GM18499 (cell line): Measurements from ENCODE around the gene ARSG.
A peak's percentile ranks its signal among the peaks of the same experiment; 100 is the strongest.

Experiments used
- ATAC-seq: cut with Tn5 transposase; IDR thresholded peaks from one replicate; pipeline ENCODE4 v1.9.1; 2021; ENCODE audit warnings: moderate number of reproducible peaks; ENCODE audit not compliant: insufficient read depth, unreplicated experiment

ARSG gene

DNA sequence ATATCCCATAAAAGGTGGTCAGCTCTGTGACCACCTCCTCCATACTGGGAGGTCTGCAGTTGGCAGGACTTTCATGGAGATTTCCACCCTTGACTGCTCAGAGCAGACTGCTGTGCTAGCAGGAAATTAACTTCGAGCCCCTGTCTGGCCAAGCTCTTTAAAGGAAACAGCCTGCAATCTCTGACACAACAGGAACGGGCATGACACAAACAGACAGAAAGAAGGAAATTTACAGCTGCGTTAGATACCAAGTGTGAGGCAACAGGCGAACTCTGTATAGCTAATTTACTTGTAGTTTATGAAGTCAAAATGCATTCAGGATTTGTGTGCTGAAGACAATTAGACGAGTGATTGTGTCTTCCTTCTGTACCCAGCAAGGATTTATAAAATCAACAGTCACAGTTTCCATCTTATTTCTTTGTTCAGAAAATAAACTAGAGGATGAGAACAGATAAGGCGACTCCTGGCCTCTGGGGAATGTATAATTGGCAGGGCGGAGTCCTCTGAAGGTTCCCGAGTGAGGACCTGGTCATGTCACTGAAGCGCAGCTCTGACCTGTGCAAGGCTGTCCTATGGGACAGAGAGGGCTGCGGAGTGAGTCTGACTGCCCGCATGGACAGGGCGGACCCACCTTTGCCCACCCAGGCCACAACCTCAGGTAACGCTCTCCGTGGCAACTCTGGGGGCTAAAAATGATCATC is 149.9 kb downstream of the ARSG start:
- no peak for ATAC-seq

DNA sequence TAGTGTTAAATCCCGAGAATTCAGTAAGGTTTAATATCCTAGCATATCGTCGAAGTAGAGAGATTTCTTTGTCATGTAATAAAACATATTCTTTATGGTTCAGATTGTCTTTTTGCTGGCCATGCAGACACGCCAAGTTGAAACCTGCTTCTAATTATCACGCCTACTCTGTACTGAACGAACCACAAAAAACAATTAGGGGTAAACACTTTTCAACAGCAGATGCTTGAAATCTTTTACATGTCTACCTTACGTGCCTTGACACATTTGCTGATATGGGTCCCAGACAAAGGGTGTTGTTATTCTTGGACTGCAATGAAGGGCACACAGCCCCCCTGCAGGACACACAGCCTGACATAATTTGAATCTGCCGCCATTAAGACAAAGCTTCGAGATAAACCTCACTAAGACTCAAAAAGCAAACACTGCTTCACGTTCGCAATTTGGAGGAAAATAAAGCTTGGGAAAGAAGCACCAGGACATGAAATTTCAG is 152.7 kb downstream of the ARSG start:
- ATAC-seq = no peak

GRCh38 chr17:68445671-68446070 is 154.4 kb downstream of the ARSG start:
- no peak for ATAC-seq

GRCh38 chr17:68446626-68447041 is 155.3 kb downstream of the ARSG start:
- no peak for ATAC-seq

DNA sequence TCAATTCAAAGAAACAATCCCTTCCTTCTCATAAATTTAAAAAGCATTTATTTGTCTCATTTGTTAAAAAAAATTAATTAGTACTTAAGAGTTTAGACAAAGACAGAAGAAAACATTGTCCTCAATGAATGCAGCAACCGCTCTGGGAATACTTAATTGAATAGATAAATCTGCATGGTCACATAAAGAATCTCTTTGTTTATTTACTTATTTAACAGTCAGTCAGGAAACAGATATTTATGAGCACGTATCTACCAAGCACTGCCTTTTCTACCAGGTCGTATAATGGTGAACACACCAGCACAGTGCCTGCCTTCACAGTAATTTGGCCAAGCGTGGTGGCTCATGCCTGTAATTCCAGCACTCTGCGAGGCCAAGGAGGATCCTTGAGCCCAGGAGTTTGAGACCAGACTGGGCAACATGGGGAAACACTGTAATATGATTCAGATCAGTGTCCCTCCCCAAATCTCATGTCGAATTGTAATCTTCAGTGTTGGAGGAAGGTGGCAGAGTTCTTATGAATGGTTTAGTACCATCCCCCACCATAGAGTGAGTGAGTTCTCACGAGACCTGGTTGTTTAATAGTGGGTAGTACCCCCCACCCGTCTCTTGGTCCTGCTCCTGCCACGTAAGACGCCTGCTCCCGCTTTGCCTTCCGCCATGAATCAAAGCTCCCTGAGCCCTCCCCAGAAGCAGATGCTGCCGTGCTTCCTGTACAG is 157.9 kb downstream of the ARSG start:
- ATAC-seq = no peak

DNA sequence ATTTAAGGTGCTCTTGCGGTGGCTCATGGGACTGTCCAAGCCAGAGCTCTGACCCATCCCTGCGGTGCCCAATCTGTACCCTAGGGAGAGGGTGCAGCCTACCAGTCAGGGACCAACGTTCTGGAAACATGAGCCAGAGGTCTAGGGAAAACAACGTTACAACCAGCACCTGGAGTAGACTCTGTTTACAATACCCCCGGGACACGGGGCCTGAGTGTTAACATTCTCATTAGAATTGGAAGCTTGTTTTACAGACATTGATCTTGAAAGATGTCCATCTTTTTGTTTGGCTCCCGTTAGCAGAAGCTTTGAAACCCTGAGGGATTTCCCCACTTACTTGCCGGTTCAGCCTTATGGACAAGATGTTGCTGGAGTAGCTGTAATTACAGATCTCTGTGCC is 159.1 kb downstream of the ARSG start:
- ATAC-seq = no peak

DNA sequence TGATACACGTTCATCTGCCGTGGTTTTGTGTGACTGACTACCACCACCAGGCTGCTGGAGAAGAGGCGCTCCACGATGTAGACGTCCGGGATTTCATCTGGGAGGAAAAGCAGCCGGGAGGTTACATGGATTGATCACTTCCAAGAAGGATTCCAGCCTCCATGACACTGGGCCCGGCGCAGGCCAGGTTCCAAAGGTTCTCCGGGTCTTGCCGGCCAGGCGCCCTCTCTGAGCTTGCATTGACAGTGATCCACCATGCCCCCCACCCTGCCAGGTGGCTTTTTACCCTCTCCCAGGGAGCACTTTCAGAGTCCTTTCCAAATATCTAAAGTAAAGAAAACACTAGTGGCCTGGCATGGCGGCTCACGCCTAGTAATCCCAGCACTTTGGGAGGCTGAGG is 159.5 kb downstream of the ARSG start:
- ATAC-seq = no peak

- ATAC-seq = no peak
Measured at GRCh38 chr17:68451670-68452354, 160.5 kb downstream of the ARSG start.

- ATAC-seq = no peak
Measured at GRCh38 chr17:68452724-68453290, 161.5 kb downstream of the ARSG start.

- no peak for ATAC-seq
Measured at GRCh38 chr17:68453991-68454665, 162.8 kb downstream of the ARSG start.

DNA sequence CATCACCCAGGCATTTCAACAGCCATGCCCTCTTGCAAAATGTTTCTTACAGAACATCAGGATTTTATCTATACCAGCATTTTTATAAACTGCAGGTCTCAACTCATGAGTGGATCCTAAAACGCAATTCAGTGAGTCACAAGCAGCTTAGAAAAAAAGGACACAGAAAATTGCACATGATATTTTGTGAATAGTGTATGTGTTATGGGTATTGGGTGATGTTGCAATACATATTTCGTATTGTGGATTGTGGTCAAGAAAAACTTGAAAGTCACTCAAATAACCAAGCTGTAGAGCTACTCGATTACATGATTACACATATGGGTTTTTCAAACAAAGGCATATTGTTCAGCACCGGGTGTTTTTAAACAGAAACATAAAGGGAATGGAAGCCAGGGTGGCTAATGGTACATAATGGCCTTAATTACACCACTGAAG is 164.6 kb downstream of the ARSG start:
- ATAC-seq = no peak

GRCh38 chr17:68456339-68457167 is 165.3 kb downstream of the ARSG start:
- no peak for ATAC-seq

GRCh38 chr17:68457168-68457538 is 165.9 kb downstream of the ARSG start, which contains the start of gene WIPI1:
TSS of gene WIPI1 (minus strand) at chr17:68457496. CDS start at chr17:68457421, 75 bp downstream.
- ATAC-seq = peak; percentile 6

GRCh38 chr17:68457539-68458259 is 166.4 kb downstream of the ARSG start:
- peak; percentile 46 for ATAC-seq

- ATAC-seq = no peak
Measured at GRCh38 chr17:68458260-68459036, 167.2 kb downstream of the ARSG start.

GRCh38 chr17:68459037-68459639 is 167.8 kb downstream of the ARSG start:
- peak; percentile 31 for ATAC-seq

GRCh38 chr17:68460146-68460545 is 168.9 kb downstream of the ARSG start:
- no peak for ATAC-seq

DNA sequence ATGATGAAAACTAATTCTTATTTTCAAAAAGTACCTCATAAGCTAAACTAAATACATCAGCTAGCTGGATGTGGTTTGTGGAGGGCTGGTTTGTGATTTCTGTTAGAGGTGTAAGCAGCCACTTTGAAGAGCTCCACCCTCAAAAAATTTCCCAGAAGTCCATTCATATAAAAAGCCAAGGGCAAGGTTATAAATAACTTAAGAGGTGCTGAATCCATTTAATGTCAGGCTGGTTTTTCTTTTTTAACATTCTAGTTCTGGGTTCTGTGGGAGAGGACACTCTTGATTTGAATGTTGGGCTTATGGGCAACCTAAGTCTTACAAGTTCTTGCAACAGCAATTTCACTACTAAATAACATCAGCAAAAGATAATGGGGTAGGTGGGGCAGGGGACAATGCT is 169.4 kb downstream of the ARSG start:
- ATAC-seq = no peak
